ENCODE measurements around the gene PTN.

Gene PTN

DNA sequence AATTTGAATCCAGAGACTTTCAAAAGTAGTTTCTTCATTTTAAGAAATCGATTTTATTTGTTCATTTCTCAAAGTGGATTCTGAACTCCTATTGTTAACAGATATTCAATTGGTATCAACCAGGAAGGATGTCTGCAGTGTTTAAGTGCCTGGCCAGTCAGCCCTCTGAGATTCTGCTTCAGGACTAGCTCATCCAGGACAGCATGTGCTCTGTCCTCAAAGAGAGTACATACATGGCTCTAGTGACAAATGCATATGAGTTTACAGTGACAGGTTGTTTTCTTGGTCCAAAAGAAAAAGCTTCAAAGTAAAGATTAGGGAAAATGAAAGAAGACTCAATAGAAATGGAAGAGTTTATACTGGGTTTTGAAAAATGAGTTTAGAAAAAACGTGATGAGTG lies 8.4 kb upstream of the PTN start:
- no peak overlapping the region for H3K27ac ChIP-seq (ENCODE audit: low read depth, low read length)

DNA sequence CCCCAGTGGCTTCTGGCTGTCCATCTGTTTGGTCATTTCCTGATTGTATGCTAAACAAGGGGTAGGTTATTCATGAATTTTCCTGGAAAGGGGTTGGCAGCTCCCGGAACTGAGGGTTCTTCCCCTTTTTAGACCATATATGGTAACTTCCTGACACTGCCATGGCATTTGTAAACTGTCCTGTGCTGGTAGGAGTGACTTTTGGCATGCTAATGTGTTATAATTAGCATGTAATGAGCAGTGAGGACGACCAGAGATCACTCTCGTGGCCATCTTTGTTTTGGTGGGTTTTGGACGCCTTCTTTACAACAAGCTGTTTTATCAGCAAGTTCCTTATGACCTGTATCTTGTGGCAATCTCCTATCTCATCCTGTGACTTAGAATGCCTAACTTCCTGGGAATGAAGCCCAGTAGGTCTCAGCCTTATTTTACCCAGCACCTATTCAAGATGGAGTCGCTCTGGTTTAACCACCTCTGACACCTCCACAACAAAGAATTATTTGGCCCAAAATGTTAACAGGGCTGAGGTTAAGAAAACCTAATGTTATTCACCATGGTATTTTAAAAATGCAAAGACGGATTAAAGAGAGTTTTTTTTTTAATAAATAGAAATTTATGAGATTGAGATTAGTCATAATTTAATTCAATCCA lies 2.4 kb upstream of the PTN start:
- Histone ChIP-seq H3K4me3 (ENCODE audit: low read depth in 1 of 2, low read length in 2 of 2) (no peak overlapping the region), H3K9ac (ENCODE audit: low read length) (no peak overlapping the region), H3K36me3 (ENCODE audit: insufficient read depth, low read length) (no peaks in the 10 kb centered on the region), H3K27ac (ENCODE audit: low read depth, low read length) (no peak overlapping the region), H3K27me3 (ENCODE audit: control insufficient read depth in 1 of 2, insufficient read depth in 2 of 2, low read length in 2 of 2) (no peaks in the 10 kb centered on the region), H3K9me3 (ENCODE audit: low read length) (no peaks in the 10 kb centered on the region), H3K4me1 (ENCODE audit: insufficient read depth, low read length) (no peaks in the 10 kb centered on the region)

More for the DNA sequence above, 8.4 kb upstream of the PTN start:
- H3K9ac ChIP-seq (ENCODE audit: low read length) = no peak overlapping the region
- no peaks in the 10 kb centered on the region for H3K27me3 ChIP-seq (ENCODE audit: control insufficient read depth in 1 of 2, insufficient read depth in 2 of 2, low read length in 2 of 2)
- peaks cover 17% of the 10 kb centered on the region for H3K4me1 ChIP-seq (ENCODE audit: insufficient read depth, low read length)
- no peaks in the 10 kb centered on the region for H3K36me3 ChIP-seq (ENCODE audit: insufficient read depth, low read length)
- H3K4me3 ChIP-seq (ENCODE audit: low read depth in 1 of 2, low read length in 2 of 2) = no peak overlapping the region
- no peaks in the 10 kb centered on the region for H3K9me3 ChIP-seq (ENCODE audit: low read length)

DNA sequence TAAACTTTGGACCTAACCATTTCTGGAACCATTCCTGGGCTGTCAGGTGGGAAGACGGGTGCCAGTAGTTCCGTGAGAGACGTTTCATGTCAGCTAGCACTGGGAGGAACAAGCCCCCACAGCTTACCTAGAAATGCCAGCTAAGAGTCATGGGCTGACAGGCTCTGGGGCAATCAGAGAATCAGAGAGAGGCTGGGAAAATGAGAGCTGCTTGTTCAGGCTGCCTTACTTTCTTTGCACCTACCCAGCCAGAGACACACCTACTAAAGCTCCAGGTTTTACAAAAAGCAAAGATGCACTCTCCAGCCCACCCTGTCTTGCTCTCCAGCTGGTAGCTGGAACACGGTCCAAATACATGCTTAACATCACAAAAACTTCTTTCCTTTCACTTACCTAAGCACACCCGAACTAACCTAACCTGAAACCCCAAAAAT lies 688 bp downstream of the PTN start:
- Histone ChIP-seq H3K36me3 (ENCODE audit: insufficient read depth, low read length) (no peaks in the 10 kb centered on the region), H3K9me3 (ENCODE audit: low read length) (no peaks in the 10 kb centered on the region), H3K4me3 (ENCODE audit: low read depth in 1 of 2, low read length in 2 of 2) (peak overlapping the region; percentile 43 to 90), H3K9ac (ENCODE audit: low read length) (peak overlapping the region; percentile 54), H3K4me1 (ENCODE audit: insufficient read depth, low read length) (no peaks in the 10 kb centered on the region), H3K27me3 (ENCODE audit: control insufficient read depth in 1 of 2, insufficient read depth in 2 of 2, low read length in 2 of 2) (no peaks in the 10 kb centered on the region), H3K27ac (ENCODE audit: low read depth, low read length) (peak overlapping the region; percentile 1)

DNA sequence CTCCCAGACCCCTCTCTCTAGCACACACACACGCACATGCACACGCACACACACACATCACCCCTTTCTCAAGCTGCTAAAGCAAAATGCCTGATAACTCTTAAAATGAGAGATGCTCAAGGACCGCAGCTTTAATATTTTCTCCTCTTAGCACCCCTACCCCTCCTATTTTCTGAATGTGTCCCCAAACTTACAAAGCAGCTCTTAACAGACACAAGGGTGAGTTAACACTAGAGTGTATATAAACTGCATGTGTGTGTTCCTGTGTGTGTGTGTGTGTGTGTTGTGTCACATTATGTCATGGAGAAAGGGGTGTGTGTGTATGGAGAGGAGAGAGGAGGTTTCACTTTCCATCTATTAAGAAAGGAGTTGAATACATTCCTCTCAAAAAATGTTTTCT lies 1.3 kb downstream of the PTN start:
- Histone ChIP-seq H3K27me3 (ENCODE audit: control insufficient read depth in 1 of 2, insufficient read depth in 2 of 2, low read length in 2 of 2) (no peaks in the 10 kb centered on the region), H3K9ac (ENCODE audit: low read length) (no peak overlapping the region), H3K36me3 (ENCODE audit: insufficient read depth, low read length) (no peaks in the 10 kb centered on the region), H3K27ac (ENCODE audit: low read depth, low read length) (no peak overlapping the region), H3K9me3 (ENCODE audit: low read length) (no peaks in the 10 kb centered on the region), H3K4me1 (ENCODE audit: insufficient read depth, low read length) (no peaks in the 10 kb centered on the region), H3K4me3 (ENCODE audit: low read depth in 1 of 2, low read length in 2 of 2) (peak overlapping the region in 1 of 2 donors; percentile 26)

DNA sequence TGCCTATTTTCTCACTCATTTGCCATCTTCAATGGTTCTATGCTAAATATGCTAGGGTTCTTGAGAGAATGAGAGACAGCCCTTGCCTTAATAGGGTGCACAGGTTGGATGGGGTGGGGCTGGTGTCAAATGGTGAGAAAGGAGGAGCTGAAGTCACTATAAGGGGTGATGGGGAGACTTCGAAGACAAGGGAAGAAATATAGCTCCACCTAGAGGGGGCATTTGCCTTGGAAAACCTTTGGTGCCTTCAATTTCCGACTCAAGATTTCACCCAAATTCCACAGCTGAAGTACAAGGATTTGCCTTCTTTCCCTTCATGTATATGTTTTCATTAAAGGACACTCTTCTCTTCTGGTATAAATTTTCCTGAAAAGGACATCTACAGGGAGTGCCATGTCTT lies 5.6 kb downstream of the PTN start:
- Histone ChIP-seq H3K4me1 (ENCODE audit: insufficient read depth, low read length) (no peaks in the 10 kb centered on the region), H3K36me3 (ENCODE audit: insufficient read depth, low read length) (no peaks in the 10 kb centered on the region), H3K9ac (ENCODE audit: low read length) (no peak overlapping the region), H3K4me3 (ENCODE audit: low read depth in 1 of 2, low read length in 2 of 2) (no peak overlapping the region), H3K9me3 (ENCODE audit: low read length) (no peaks in the 10 kb centered on the region), H3K27ac (ENCODE audit: low read depth, low read length) (no peak overlapping the region), H3K27me3 (ENCODE audit: control insufficient read depth in 1 of 2, insufficient read depth in 2 of 2, low read length in 2 of 2) (no peaks in the 10 kb centered on the region)

DNA sequence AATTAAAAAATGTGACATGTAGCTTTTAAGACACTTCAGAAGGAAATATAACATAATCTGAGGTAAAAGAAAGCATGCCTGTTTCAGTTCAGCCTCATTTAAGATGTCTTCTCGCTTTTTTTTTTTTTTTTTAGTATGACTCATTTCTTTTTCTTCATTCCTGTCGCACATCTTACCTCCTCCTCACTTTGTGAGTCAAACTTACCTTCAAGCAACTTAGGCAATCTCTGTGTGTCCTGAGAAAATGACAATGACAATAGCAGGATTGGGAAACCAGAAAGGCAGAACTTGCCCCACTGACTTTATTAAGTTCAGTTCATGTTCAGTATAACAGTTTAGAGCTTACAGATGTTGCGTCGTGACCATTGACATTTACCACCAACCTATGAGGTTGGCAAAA lies 7.7 kb downstream of the PTN start:
- H3K27me3 ChIP-seq (ENCODE audit: control insufficient read depth in 1 of 2, insufficient read depth in 2 of 2, low read length in 2 of 2) = no peaks in the 10 kb centered on the region
- H3K4me3 ChIP-seq (ENCODE audit: low read depth in 1 of 2, low read length in 2 of 2) = no peak overlapping the region
- no peaks in the 10 kb centered on the region for H3K36me3 ChIP-seq (ENCODE audit: insufficient read depth, low read length)
- no peak overlapping the region for H3K9ac ChIP-seq (ENCODE audit: low read length)
- H3K9me3 ChIP-seq (ENCODE audit: low read length) = no peaks in the 10 kb centered on the region
- H3K27ac ChIP-seq (ENCODE audit: low read depth, low read length) = no peak overlapping the region
- no peaks in the 10 kb centered on the region for H3K4me1 ChIP-seq (ENCODE audit: insufficient read depth, low read length)

DNA sequence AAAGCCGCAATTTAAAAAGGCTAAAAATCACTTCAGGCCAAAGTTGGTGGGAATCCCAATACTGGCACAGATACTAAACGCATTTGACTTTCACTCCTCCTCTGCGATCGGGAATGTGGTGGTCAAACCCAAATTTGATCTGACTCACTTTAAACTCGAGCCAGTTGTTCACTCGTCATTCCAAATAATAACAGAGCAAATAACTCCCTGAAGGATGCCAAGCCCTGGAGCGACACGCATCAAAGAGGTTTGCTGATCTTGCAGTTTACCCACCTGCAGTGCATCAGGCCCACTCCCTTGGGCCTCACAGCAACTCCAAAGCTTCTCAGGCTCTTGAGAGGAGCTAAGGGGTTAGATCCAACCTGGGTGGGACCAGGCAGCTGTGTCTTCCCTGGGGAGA lies 12.2 kb downstream of the PTN start:
- H3K36me3 ChIP-seq (ENCODE audit: insufficient read depth, low read length) = no peaks in the 10 kb centered on the region
- H3K27ac ChIP-seq (ENCODE audit: low read depth, low read length) = no peak overlapping the region
- H3K4me1 ChIP-seq (ENCODE audit: insufficient read depth, low read length) = no peaks in the 10 kb centered on the region
- no peaks in the 10 kb centered on the region for H3K27me3 ChIP-seq (ENCODE audit: control insufficient read depth in 1 of 2, insufficient read depth in 2 of 2, low read length in 2 of 2)
- no peaks in the 10 kb centered on the region for H3K9me3 ChIP-seq (ENCODE audit: low read length)
- H3K9ac ChIP-seq (ENCODE audit: low read length) = no peak overlapping the region
- H3K4me3 ChIP-seq (ENCODE audit: low read depth in 1 of 2, low read length in 2 of 2) = no peak overlapping the region

DNA sequence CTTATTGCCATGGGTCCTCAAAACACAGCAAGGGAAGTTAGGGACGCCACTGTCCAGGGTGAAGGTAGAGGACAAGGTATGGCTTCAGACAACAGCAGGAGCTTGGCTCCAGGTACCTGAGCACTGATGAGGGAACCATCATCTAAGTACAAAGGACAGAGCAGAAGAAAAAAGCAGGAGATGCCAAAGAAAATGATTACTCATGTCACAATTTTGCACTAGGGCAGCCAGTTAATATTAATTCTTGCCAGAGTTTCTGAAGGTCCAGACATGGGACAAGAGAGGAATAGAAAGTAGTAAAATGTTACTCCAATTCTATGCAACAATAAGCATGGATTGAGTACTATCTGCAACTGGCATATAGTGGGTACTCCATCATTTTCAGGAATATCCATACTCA lies 14.1 kb downstream of the PTN start:
- Histone ChIP-seq H3K36me3 (ENCODE audit: insufficient read depth, low read length) (no peaks in the 10 kb centered on the region), H3K4me3 (ENCODE audit: low read depth in 1 of 2, low read length in 2 of 2) (no peak overlapping the region), H3K9me3 (ENCODE audit: low read length) (no peaks in the 10 kb centered on the region), H3K27ac (ENCODE audit: low read depth, low read length) (no peak overlapping the region), H3K9ac (ENCODE audit: low read length) (no peak overlapping the region), H3K27me3 (ENCODE audit: control insufficient read depth in 1 of 2, insufficient read depth in 2 of 2, low read length in 2 of 2) (no peaks in the 10 kb centered on the region), H3K4me1 (ENCODE audit: insufficient read depth, low read length) (no peaks in the 10 kb centered on the region)

DNA sequence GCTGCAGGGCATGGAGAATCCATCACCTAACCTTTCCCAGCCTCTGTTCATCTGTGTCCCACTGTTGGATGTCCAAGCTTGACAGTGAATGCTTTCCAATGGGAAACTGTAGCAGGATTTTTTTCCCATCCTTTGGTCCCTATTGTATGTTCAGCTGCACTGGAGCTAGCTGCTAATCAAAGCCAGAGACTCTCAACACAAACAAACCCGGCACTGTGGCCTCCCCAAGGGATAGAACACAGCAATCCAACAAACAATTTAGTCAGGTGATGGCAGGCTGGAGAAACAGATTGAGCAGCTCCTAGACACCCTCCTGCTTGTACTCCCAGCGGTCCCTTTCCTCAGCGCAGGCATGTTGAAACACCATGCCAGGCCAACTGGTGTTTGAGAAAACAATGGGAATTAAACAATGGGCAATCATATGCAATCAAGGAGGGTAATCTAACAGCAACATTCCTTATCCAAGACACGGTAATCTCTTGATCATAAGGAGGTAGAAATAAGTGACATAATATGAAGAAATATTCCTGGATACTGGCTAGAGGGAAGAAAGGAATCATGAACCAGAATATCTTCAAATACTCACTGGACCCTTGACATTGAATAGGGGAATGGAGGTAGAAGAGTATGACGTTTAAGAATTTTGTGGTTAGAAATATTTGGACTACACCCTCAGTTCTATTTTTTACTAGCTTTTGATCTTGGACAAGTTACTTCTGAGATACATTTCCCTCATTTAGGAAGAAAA lies 15.0 kb downstream of the PTN start:
- no peaks in the 10 kb centered on the region for H3K27me3 ChIP-seq (ENCODE audit: control insufficient read depth in 1 of 2, insufficient read depth in 2 of 2, low read length in 2 of 2)
- H3K4me1 ChIP-seq (ENCODE audit: insufficient read depth, low read length) = no peaks in the 10 kb centered on the region
- no peaks in the 10 kb centered on the region for H3K36me3 ChIP-seq (ENCODE audit: insufficient read depth, low read length)
- no peaks in the 10 kb centered on the region for H3K9me3 ChIP-seq (ENCODE audit: low read length)
- H3K4me3 ChIP-seq (ENCODE audit: low read depth in 1 of 2, low read length in 2 of 2) = no peak overlapping the region
- no peak overlapping the region for H3K9ac ChIP-seq (ENCODE audit: low read length)
- no peak overlapping the region for H3K27ac ChIP-seq (ENCODE audit: low read depth, low read length)

DNA sequence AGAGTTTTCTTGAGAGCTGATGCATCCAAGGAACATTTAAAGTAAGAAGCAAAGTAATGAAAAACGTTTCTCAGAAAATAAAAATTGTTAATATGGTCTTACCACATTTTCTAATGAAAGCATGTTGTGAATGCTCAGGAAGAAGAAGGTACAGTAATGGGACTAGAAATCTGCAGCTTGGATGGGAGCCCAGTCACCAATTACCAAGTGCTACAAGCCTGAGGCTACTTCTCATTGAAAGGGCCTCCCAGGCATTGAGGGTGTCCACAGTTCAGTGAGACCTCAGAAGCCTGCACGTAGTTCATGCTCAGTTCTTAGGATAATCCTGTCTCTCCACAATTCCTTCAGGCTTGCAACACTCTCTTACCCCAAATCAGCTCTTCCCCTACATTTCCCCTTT lies 17.6 kb downstream of the PTN start:
- Histone ChIP-seq H3K4me1 (ENCODE audit: insufficient read depth, low read length) (no peaks in the 10 kb centered on the region), H3K27ac (ENCODE audit: low read depth, low read length) (no peak overlapping the region), H3K9ac (ENCODE audit: low read length) (no peak overlapping the region), H3K36me3 (ENCODE audit: insufficient read depth, low read length) (no peaks in the 10 kb centered on the region), H3K4me3 (ENCODE audit: low read depth in 1 of 2, low read length in 2 of 2) (no peak overlapping the region), H3K9me3 (ENCODE audit: low read length) (no peaks in the 10 kb centered on the region), H3K27me3 (ENCODE audit: control insufficient read depth in 1 of 2, insufficient read depth in 2 of 2, low read length in 2 of 2) (no peaks in the 10 kb centered on the region)

DNA sequence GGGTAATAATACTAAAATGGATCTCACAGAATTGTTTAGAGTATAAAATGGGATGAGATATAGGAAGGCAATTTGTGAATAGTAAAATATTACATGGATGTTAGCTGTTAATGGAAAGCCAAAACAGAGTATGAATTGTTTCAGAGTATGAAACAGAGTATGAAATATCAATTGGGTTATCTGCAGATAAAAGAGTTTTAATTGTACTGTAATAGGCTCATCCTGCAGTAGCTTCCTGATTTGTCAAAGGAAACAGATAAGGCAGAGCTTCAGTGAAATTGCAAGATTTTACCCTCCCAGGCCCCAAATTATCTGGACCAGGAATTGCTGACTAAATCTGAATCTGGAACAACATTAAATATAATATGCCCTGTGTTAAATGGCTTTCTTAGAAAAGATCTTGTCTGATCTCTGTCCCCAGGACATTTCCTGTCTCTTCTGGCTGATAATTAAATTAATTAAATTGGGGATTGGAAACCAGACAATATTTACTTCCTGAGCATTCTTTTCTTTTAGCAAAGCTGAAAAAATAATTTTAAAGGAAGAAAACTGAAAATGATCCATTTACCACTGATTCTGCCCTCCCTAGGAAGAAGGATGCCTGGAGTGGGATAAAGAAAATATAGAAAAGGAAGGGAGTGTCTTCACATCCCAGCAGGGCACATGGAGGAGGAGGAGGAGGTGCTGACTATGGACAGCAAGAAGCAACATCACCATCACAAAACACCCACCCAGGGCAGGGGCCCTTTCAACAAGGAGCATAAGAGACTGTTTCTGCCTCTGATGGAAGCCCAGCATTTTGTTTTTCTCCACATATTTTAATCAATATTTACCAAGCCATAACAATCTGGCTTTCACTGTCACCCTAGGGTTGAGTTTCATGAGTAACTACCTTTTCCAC lies 18.5 kb downstream of the PTN start:
- Histone ChIP-seq H3K27me3 (ENCODE audit: control insufficient read depth in 1 of 2, insufficient read depth in 2 of 2, low read length in 2 of 2) (no peaks in the 10 kb centered on the region), H3K4me3 (ENCODE audit: low read depth in 1 of 2, low read length in 2 of 2) (no peak overlapping the region), H3K36me3 (ENCODE audit: insufficient read depth, low read length) (no peaks in the 10 kb centered on the region), H3K9me3 (ENCODE audit: low read length) (no peaks in the 10 kb centered on the region), H3K27ac (ENCODE audit: low read depth, low read length) (no peak overlapping the region), H3K4me1 (ENCODE audit: insufficient read depth, low read length) (no peaks in the 10 kb centered on the region), H3K9ac (ENCODE audit: low read length) (no peak overlapping the region)

Measured in muscle layer of colon (tissue), 2 donors.